Measurements from ENCODE around the gene COQ6. TPM values are rescaled to one million over a fixed set of nuclear protein-coding genes. Genes with fewer than 3 reads are reported as not detected.

COQ6 gene
- total RNA-seq, 1 donor from 2014 or later = 21.6 TPM

- no peaks in the 10 kb centered on the region for H3K27me3 ChIP-seq
These were observed 11.1 kb downstream of the COQ6 start for GRCh38 chr14:73961192-73961591.

GRCh38 chr14:73965216-73965615 is 15.1 kb downstream of the COQ6 start:
- ATAC-seq (no peak), DNase-seq (no peak)
- no peaks in the 10 kb centered on the region for H3K4me1 ChIP-seq
- no peak overlapping the region for H3K27ac ChIP-seq
- H3K27me3 ChIP-seq = no peaks in the 10 kb centered on the region
- H3K9me3 ChIP-seq = no peaks in the 10 kb centered on the region
- no peak overlapping the region for H3K4me3 ChIP-seq
- TF ChIP-seq, protein P1, sequence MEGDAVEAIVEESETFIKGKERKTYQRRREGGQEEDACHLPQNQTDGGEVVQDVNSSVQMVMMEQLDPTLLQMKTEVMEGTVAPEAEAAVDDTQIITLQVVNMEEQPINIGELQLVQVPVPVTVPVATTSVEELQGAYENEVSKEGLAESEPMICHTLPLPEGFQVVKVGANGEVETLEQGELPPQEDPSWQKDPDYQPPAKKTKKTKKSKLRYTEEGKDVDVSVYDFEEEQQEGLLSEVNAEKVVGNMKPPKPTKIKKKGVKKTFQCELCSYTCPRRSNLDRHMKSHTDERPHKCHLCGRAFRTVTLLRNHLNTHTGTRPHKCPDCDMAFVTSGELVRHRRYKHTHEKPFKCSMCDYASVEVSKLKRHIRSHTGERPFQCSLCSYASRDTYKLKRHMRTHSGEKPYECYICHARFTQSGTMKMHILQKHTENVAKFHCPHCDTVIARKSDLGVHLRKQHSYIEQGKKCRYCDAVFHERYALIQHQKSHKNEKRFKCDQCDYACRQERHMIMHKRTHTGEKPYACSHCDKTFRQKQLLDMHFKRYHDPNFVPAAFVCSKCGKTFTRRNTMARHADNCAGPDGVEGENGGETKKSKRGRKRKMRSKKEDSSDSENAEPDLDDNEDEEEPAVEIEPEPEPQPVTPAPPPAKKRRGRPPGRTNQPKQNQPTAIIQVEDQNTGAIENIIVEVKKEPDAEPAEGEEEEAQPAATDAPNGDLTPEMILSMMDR (IDR thresholded peaks at IDR 0.05) = no peak
- H3K36me3 ChIP-seq = peaks cover 76% of the 10 kb centered on the region
- intact Hi-C loops (cut with DNase I) = no loop called here

More at GRCh38 chr14:73961192-73961591, 11.1 kb downstream of the COQ6 start:
- Histone ChIP-seq H3K4me3 (no peak overlapping the region), H3K4me1 (no peaks in the 10 kb centered on the region), H3K27ac (no peak overlapping the region), H3K9me3 (no peaks in the 10 kb centered on the region), H3K36me3 (peaks cover 82% of the 10 kb centered on the region)
- DNase-seq (no peak), ATAC-seq (no peak)
- intact Hi-C loops (cut with DNase I) = no loop called here
- TF ChIP-seq, protein P1 (IDR thresholded peaks at IDR 0.05) = no peak

GRCh38 chr14:73968885-73969284 is 18.8 kb downstream of the COQ6 start:
- DNase-seq (no peak), ATAC-seq (no peak)
- peaks cover 57% of the 10 kb centered on the region for H3K36me3 ChIP-seq
- TF ChIP-seq, protein P1 (IDR thresholded peaks at IDR 0.05) = no peak
- no peaks in the 10 kb centered on the region for H3K4me1 ChIP-seq
- no peaks in the 10 kb centered on the region for H3K9me3 ChIP-seq
- H3K27ac ChIP-seq = no peak overlapping the region
- no peak overlapping the region for H3K4me3 ChIP-seq
- intact Hi-C loops (cut with DNase I) = no loop called here
- no peaks in the 10 kb centered on the region for H3K27me3 ChIP-seq

DNA sequence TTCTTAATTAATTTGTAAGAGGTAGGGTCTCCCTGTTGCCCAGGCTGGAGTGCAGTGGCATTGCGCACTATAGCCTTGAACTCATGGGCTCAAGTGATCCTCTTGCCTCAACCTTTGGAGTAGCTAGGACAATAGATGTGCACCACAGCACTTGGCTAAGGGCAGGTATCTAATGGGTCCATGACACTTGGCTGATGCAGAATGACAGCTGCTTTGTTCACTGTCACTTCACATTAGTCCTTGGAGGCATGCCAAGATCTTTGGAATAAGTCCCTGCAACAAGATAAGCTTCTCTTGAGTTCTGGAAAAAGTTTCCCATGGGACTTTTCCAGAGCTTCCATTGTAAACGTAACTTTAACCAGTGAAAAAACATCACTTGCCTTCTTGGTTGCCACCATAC is 23.4 kb downstream of the COQ6 start:
- Histone ChIP-seq H3K4me1 (no peaks in the 10 kb centered on the region), H3K36me3 (peaks cover 45% of the 10 kb centered on the region), H3K4me3 (no peak overlapping the region), H3K9me3 (no peaks in the 10 kb centered on the region), H3K27ac (no peak overlapping the region), H3K27me3 (no peaks in the 10 kb centered on the region)
- intact Hi-C loops (cut with DNase I) = no loop called here
- ATAC-seq (no peak), DNase-seq (no peak)
- TF ChIP-seq, protein P1 (IDR thresholded peaks at IDR 0.05) = no peak

GRCh38 chr14:73976125-73976524 is 26.0 kb downstream of the COQ6 start:
- intact Hi-C loops (cut with DNase I) = no loop called here

More at GRCh38 chr14:73976125-73976524, 26.0 kb downstream of the COQ6 start:
- TF ChIP-seq, protein P1 (IDR thresholded peaks at IDR 0.05) = no peak
- Histone ChIP-seq H3K27me3 (no peaks in the 10 kb centered on the region), H3K36me3 (peaks cover 23% of the 10 kb centered on the region), H3K27ac (no peak overlapping the region), H3K4me1 (no peaks in the 10 kb centered on the region), H3K4me3 (no peak overlapping the region), H3K9me3 (no peaks in the 10 kb centered on the region)
- ATAC-seq = no peak
- DNase-seq = no peak
